Endometrial microvascular endothelial cells (primary cell): ENCODE measurements around the gene SLC16A12. TPM values are rescaled to one million over a fixed set of nuclear protein-coding genes. Genes with fewer than 3 reads are reported as not detected.
"Not testable (repeated sequence)": the region's sequence is repeated elsewhere in the genome, so short reads cannot be mapped to it uniquely, and the experiment has no call there.

Experiments used
- in situ Hi-C: cut with HindIII; loops from 2 replicates; pipeline ENCODE4 v1.10.0; 2017; ENCODE audit warnings: low sequenced_read_pairs, low pct_unique_long_range_greater_than_20kb; ENCODE audit errors: inconsistent ontology term
- total RNA-seq: library from RNA; depleted of rRNA; stranded (reverse); fragments of >200 nt; gene quantifications from one replicate; pipeline ENCODE4 v1.2.3, GENCODE V29; 2015; ENCODE audit errors: inconsistent ontology term

The SLC16A12 gene
- total RNA-seq, 1 donor from 2014 or later: not detected

GRCh38 chr10:89444819-89445218, 90.6 kb downstream of the SLC16A12 start:
- in situ Hi-C loops: not testable (repeated sequence)

GRCh38 chr10:89442289-89442688, 93.1 kb downstream of the SLC16A12 start:
- in situ Hi-C loops: no loop called here

GRCh38 chr10:89440226-89441009, 95.0 kb downstream of the SLC16A12 start:
- in situ Hi-C loops: no loop called here

GRCh38 chr10:89438525-89438924, 96.9 kb downstream of the SLC16A12 start:
- in situ Hi-C loops: no loop called here

- in situ Hi-C loops: no loop called here
Observed at GRCh38 chr10:89431977-89432376, 103.4 kb downstream of the SLC16A12 start.

GRCh38 chr10:89428877-89429276, 106.5 kb downstream of the SLC16A12 start:
- in situ Hi-C loops: no loop called here

GRCh38 chr10:89427629-89428028, 107.8 kb downstream of the SLC16A12 start:
- in situ Hi-C loops: no loop called here

GRCh38 chr10:89426230-89426868, 109.0 kb downstream of the SLC16A12 start:
- in situ Hi-C loops: no loop called here

GRCh38 chr10:89425000-89425399, 110.4 kb downstream of the SLC16A12 start:
- in situ Hi-C loops: loop anchor here (25.0 kb wide), 1 partner anchor 137 kb away; no protein-coding TSS in a partner anchor

- in situ Hi-C loops: loop anchor here (25.0 kb wide), 1 partner anchor 141 kb away; no protein-coding TSS in a partner anchor
Observed at GRCh38 chr10:89421018-89421476, 114.3 kb downstream of the SLC16A12 start.

GRCh38 chr10:89419548-89419947, 115.8 kb downstream of the SLC16A12 start:
- in situ Hi-C loops: loop anchor here (25.0 kb wide), 1 partner anchor 143 kb away; no protein-coding TSS in a partner anchor

GRCh38 chr10:89416465-89416864, 118.9 kb downstream of the SLC16A12 start:
- in situ Hi-C loops: loop anchor here (25.0 kb wide), 1 partner anchor 146 kb away; no protein-coding TSS in a partner anchor

GRCh38 chr10:89414879-89415821, 120.2 kb downstream of the SLC16A12 start:
- in situ Hi-C loops: loop anchor here (25.0 kb wide), 1 partner anchor 147 kb away; no protein-coding TSS in a partner anchor

GRCh38 chr10:89414146-89414878, 121.1 kb downstream of the SLC16A12 start, which contains the start of gene IFIT5:
IFIT5 (plus strand) TSS chr10:89414568; CDS start chr10:89414799, 231 bp downstream.
- in situ Hi-C loops: loop anchor here (25.0 kb wide), 1 partner anchor 148 kb away; no protein-coding TSS in a partner anchor

GRCh38 chr10:89413398-89413912, 121.9 kb downstream of the SLC16A12 start:
- in situ Hi-C loops: loop anchor here (25.0 kb wide), 1 partner anchor 149 kb away; no protein-coding TSS in a partner anchor

GRCh38 chr10:89412276-89412675, 123.1 kb downstream of the SLC16A12 start:
- in situ Hi-C loops: loop anchor here (25.0 kb wide), 1 partner anchor 150 kb away; no protein-coding TSS in a partner anchor

- in situ Hi-C loops: loop anchor here (25.0 kb wide), 1 partner anchor 151 kb away; no protein-coding TSS in a partner anchor
Observed at GRCh38 chr10:89411135-89411534, 124.3 kb downstream of the SLC16A12 start.
